GM12873 (cell line): ENCODE measurements around the gene ELOVL7.

Source experiments
- CTCF ChIP-seq: IDR thresholded peaks from 2 replicates; pipeline ENCODE4 v1.5.1; 2012; ENCODE audit warnings: low read depth, mild to moderate bottlenecking, moderate library complexity, low read length, control low read depth; ENCODE audit not compliant: insufficient read depth; ENCODE audit errors: missing control alignments

The ELOVL7 gene

GRCh38 chr5:60744682-60745081, 99.4 kb downstream of the ELOVL7 start:
- TF ChIP-seq CTCF = no peak

- TF ChIP-seq CTCF = no peak
Observed at GRCh38 chr5:60743511-60744314, 100.4 kb downstream of the ELOVL7 start.

GRCh38 chr5:60740322-60740721, 103.7 kb downstream of the ELOVL7 start:
- no peak for TF ChIP-seq CTCF

GRCh38 chr5:60738933-60739332, 105.1 kb downstream of the ELOVL7 start:
- no peak for TF ChIP-seq CTCF

- TF ChIP-seq CTCF = no peak
Observed at GRCh38 chr5:60738461-60738860, 105.6 kb downstream of the ELOVL7 start.

- no peak for TF ChIP-seq CTCF
Observed at GRCh38 chr5:60727033-60727679, 116.9 kb downstream of the ELOVL7 start.

- TF ChIP-seq CTCF = no peak
Observed at GRCh38 chr5:60724126-60724525, 119.9 kb downstream of the ELOVL7 start.
